Epithelial cell of esophagus (primary cell): Measurements from ENCODE around the gene ZNF385D.

Experiments used
- DNase-seq: peaks from one replicate; pipeline ENCODE4 v3.0.0; 2010; ENCODE audit warnings: low read depth
- H3K4me3 ChIP-seq: 2 replicates; pipeline ENCODE4 v1.5.1; 2011; ENCODE audit warnings: mild to moderate bottlenecking, low read length, control low read depth
- TF ChIP-seq, protein P1 (sequence below): IDR thresholded peaks from 2 replicates; pipeline ENCODE4 v1.5.1; 2011; ENCODE audit warnings: low read depth, mild to moderate bottlenecking, low read length, control low read depth, inconsistent platforms; ENCODE audit not compliant: insufficient read depth; ENCODE audit errors: missing control alignments

The ZNF385D gene

DNA sequence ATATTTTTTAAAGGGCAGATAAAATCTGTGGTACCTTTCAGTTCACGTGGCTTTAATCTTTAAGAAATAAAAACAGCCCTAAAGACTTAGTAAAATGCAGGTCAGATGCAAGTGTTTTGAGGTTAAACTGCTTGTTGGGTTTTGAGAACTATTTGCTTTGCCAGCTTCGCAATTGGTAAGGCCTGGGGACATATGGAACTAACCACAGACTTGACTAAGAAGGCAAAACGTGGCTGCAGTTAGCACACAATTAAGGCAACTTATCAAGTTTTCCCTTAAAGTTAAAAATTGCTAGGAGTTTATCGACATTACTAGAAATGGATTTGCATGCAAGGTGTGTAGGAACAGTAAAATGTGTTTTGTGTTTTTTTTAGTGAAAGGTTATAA lies 206.9 kb downstream of the ZNF385D start:
- no peak overlapping the region for H3K4me3 ChIP-seq
- DNase-seq, result no peak
- TF ChIP-seq, protein P1, sequence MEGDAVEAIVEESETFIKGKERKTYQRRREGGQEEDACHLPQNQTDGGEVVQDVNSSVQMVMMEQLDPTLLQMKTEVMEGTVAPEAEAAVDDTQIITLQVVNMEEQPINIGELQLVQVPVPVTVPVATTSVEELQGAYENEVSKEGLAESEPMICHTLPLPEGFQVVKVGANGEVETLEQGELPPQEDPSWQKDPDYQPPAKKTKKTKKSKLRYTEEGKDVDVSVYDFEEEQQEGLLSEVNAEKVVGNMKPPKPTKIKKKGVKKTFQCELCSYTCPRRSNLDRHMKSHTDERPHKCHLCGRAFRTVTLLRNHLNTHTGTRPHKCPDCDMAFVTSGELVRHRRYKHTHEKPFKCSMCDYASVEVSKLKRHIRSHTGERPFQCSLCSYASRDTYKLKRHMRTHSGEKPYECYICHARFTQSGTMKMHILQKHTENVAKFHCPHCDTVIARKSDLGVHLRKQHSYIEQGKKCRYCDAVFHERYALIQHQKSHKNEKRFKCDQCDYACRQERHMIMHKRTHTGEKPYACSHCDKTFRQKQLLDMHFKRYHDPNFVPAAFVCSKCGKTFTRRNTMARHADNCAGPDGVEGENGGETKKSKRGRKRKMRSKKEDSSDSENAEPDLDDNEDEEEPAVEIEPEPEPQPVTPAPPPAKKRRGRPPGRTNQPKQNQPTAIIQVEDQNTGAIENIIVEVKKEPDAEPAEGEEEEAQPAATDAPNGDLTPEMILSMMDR, result no peak

DNA sequence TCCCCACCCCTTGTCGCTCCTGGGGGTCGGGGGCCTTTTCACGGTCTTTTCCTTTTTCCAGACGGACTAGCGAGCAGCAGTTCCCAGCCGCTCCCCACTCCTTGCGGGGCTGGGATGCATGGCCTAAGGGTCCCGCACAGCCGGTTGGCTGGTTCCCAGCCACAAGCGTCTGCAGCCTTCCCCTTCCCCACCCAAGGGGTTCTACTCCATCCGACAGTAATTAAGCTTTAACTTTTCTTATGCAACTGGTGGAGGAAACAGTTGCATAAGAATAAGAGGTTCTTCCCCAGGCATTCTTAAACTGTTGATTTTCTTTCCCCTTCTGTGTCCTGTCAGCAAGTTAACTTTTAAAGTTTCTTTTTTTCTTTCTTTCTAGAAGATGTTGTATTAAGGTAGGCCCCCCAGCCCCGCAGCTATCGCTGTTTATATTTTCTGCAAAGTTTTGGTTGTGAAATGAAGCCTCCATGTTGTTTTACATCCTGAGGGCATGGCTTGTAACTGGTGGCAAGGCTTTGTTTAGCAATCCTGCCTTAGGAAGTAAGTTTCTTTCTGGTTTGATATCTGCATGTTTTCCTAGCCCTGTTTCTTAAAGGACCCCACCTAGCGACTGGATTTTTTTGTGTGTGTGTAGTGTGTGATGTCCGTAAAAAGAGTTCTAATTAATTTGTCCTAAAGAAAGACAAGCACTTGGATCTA lies 207.5 kb downstream of the ZNF385D start:
- no peak for DNase-seq
- no peak overlapping the region for H3K4me3 ChIP-seq
- TF ChIP-seq, protein P1, result no peak

DNA sequence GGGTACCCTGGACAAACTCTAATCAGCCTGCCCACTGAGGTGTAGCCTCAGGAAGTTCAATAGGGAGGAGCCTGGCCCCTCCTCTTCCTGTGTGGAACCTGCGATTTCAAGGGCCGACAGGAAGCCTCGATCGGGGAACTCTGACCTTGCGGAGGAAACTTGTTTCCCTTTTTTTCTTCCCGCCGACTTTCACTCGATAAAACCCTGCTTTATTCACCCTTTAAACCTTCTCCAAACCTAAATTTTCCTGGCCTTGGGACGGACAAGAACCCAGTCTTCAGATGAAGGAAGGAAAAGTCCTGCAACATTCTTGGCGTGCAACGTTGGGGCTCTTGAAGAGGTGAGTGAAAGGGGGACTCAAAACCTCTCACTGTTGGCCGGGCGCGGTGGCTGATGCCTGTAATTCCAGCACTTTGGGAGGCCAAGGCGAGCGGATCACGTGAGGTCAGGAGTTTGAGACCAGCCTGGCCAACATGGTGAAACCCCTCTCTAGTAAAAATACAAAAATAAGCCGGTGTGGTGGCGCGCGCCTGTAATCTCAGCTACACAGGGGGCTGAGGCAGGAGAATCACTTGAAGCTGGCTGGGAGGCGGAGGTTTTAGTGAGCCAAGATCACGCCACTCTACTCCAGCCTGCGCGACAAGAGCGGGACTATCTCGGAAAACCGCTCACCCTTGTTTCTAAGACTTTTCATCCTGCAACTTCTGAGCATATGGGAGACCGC lies 208.2 kb downstream of the ZNF385D start:
- no peak overlapping the region for H3K4me3 ChIP-seq
- DNase-seq, result no peak
- TF ChIP-seq, protein P1, result no peak

DNA sequence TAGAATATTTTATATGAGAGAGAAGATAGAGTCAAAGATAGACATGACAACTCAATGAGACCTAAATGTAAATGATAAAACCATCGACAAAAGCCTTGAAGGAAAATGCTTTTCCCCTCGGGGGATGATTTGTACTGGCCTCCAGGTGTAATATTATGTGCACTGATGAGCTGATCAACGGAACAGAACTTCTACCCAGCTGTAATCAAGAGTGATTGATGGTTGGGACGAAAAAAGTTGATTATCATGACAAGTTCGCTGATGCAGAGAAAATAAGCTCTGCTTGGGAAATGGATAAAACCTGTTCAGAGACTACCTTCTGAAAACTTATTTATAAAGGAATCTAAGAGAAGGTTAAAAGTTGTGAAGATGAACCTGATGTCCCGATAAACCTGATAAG lies 210.7 kb downstream of the ZNF385D start:
- DNase-seq, result no peak
- H3K4me3 ChIP-seq, result no peak overlapping the region
- TF ChIP-seq, protein P1, result no peak

DNA sequence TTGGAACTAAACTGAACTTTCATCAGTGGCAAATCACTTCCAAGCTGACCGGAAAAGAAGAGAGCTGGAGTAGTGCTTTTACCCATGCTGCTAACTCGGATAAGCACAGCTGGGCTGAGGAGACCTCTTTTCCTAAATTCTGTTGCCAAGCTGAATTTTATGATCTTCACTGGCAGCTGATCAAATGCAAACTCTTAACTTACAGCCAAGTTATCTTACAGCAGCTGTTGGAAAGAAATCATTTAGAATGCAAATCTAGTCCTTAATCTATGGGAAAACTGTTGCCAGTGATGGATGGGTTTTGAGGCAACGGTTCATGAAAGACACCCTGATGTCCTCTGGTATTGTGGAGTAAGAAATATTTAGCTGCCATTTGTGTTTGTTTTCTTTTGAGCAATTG lies 216.5 kb downstream of the ZNF385D start:
- no peak for DNase-seq
- H3K4me3 ChIP-seq, result no peak overlapping the region
- TF ChIP-seq, protein P1, result no peak

DNA sequence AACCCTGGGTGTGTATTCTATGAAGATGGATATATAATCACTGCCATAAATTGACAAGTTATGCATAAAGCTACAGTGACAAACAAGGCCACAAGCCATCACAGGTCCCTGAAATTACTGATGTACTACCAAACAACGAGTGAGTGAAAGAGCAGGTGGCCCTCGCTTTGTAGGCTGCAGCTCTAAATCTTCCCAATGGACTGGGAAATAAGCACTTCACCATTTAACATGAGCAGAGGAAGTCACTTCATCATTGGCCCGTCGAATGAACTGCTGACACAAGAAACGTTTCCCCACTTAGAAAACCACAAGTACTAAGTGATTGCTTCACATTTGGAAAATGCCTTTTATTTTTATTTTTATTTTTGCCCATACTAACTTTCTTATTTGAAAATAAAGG lies 218.0 kb downstream of the ZNF385D start:
- no peak overlapping the region for H3K4me3 ChIP-seq
- TF ChIP-seq, protein P1, result no peak
- DNase-seq, result no peak
